WTC11 (cell line): Measurements from ENCODE around the gene SIGMAR1. TPM values are rescaled to one million over a fixed set of nuclear protein-coding genes. Genes with fewer than 3 reads are reported as not detected.

Experiments
- ATAC-seq: fragments of 200-7000 bp; cut with Tn5 transposase; 2 replicates; pipeline ENCODE4 v1.10.0; 2021; ENCODE audit warnings: mild to moderate bottlenecking, moderate library complexity
- CTCF ChIA-PET: fragments of 300-600 bp; sonication (Branson Sonifier 250); formaldehyde crosslinking; loops from one replicate; lab custom pipeline; 2021; ENCODE audit warnings: antibody characterized with exemption; lab: Charles Lee
- POLR2A ChIA-PET: fragments of 350-600 bp; sonication (Branson Sonifier 250); formaldehyde crosslinking; loops from one replicate; lab custom pipeline; 2021; ENCODE audit warnings: antibody characterized with exemption; lab: Charles Lee
- DNase-seq: peaks from one replicate; pipeline ENCODE4 v3.0.0; 2021; ENCODE audit warnings: low spot score
- H3K27ac Mint-ChIP-seq: 2 replicates; pipeline ENCODE4 v1.8.0; 2021; ENCODE audit warnings: mixed read lengths
- H3K27me3 Mint-ChIP-seq: 2 replicates; pipeline ENCODE4 v1.8.0; 2021; ENCODE audit warnings: low read depth, mild to moderate bottlenecking, moderate library complexity, mixed read lengths
- H3K36me3 Mint-ChIP-seq: 2 replicates; pipeline ENCODE4 v1.8.0; 2021; ENCODE audit warnings: mixed read lengths
- H3K4me1 Mint-ChIP-seq: 2 replicates; pipeline ENCODE4 v1.8.0; 2022; ENCODE audit warnings: mixed read lengths
- H3K4me3 Mint-ChIP-seq: 2 replicates; pipeline ENCODE4 v1.8.0; 2021; ENCODE audit warnings: mild to moderate bottlenecking, moderate library complexity, mixed read lengths
- H3K9me3 Mint-ChIP-seq: 2 replicates; pipeline ENCODE4 v1.8.0; 2021; ENCODE audit warnings: mixed read lengths
- ATF2 ChIP-seq: sonication (generic); formaldehyde crosslinking; IDR thresholded peaks from 2 replicates; pipeline ENCODE4 v1.8.1; 2022; ENCODE audit warnings: low read depth, missing genetic modification reagents, borderline replicate concordance
- FOXP1 ChIP-seq: sonication (generic); formaldehyde crosslinking; IDR thresholded peaks from 2 replicates; pipeline ENCODE4 v1.8.0; 2022; ENCODE audit warnings: missing genetic modification reagents, mild to moderate bottlenecking, moderate library complexity, borderline replicate concordance
- IRF1 ChIP-seq: sonication (generic); formaldehyde crosslinking; IDR thresholded peaks from 2 replicates; pipeline ENCODE4 v1.8.0; 2023; ENCODE audit warnings: missing genetic modification reagents
- KAT7 ChIP-seq: sonication (generic); formaldehyde crosslinking; IDR thresholded peaks from 2 replicates; pipeline ENCODE4 v1.8.1; 2023; ENCODE audit warnings: missing genetic modification reagents, mild to moderate bottlenecking, borderline replicate concordance
- MXD4 ChIP-seq: fragments of 250-450 bp; sonication (Bioruptor Pico); IDR thresholded peaks from 2 replicates; pipeline ENCODE4 v1.8.0; 2021; ENCODE audit warnings: mild to moderate bottlenecking, moderate library complexity, borderline replicate concordance
- MYBL2 ChIP-seq: sonication (generic); formaldehyde crosslinking; IDR thresholded peaks from 2 replicates; pipeline ENCODE4 v1.8.1; 2023; ENCODE audit warnings: mild to moderate bottlenecking, moderate library complexity, missing genetic modification reagents
- SP1 ChIP-seq: sonication (generic); formaldehyde crosslinking; conservative IDR thresholded peaks from 2 replicates; pipeline ENCODE4 v1.8.1; 2022; ENCODE audit warnings: missing genetic modification reagents
- ZBTB21 ChIP-seq: sonication (generic); formaldehyde crosslinking; IDR thresholded peaks from 2 replicates; pipeline ENCODE4 v1.8.1; 2023; ENCODE audit warnings: mild to moderate bottlenecking, missing genetic modification reagents, borderline replicate concordance
- ZNF232 ChIP-seq: sonication (generic); formaldehyde crosslinking; IDR thresholded peaks from 2 replicates; pipeline ENCODE4 v1.8.0; 2022; ENCODE audit warnings: mild to moderate bottlenecking, missing genetic modification reagents
- total RNA-seq: library from RNA; stranded (reverse); gene quantifications from 3 replicates; pipeline ENCODE4 v1.2.3, GENCODE V29; 2021
- TF ChIP-seq, protein P1 (sequence below): sonication (generic); formaldehyde crosslinking; IDR thresholded peaks from 2 replicates; pipeline ENCODE4 v1.8.0; 2022; ENCODE audit warnings: mild to moderate bottlenecking, missing genetic modification reagents
- TF ChIP-seq, protein P2 (sequence below): sonication (generic); formaldehyde crosslinking; IDR thresholded peaks from 2 replicates; pipeline ENCODE4 v1.8.0; 2023; ENCODE audit warnings: missing genetic modification reagents, mild to moderate bottlenecking, borderline replicate concordance
- TF ChIP-seq, protein P3 (sequence below): sonication (generic); formaldehyde crosslinking; conservative IDR thresholded peaks from 2 replicates; pipeline ENCODE4 v1.8.1; 2023; ENCODE audit warnings: mild to moderate bottlenecking, low read depth, missing genetic modification reagents, moderate library complexity
- TF ChIP-seq, protein P4 (sequence below): sonication (generic); formaldehyde crosslinking; IDR thresholded peaks from 2 replicates; pipeline ENCODE4 v1.8.0; 2022; ENCODE audit warnings: mild to moderate bottlenecking, missing genetic modification reagents
- TF ChIP-seq, protein P5 (sequence below): sonication (generic); formaldehyde crosslinking; IDR thresholded peaks from 2 replicates; pipeline ENCODE4 v1.8.0; 2022; ENCODE audit warnings: missing genetic modification reagents
- TF ChIP-seq, protein P6 (sequence below): sonication (generic); formaldehyde crosslinking; IDR thresholded peaks from 2 replicates; pipeline ENCODE4 v1.8.0; 2022; ENCODE audit warnings: mild to moderate bottlenecking, missing genetic modification reagents

Gene SIGMAR1
- total RNA-seq, 1 experiment from 2014 or later, result 108 TPM

DNA sequence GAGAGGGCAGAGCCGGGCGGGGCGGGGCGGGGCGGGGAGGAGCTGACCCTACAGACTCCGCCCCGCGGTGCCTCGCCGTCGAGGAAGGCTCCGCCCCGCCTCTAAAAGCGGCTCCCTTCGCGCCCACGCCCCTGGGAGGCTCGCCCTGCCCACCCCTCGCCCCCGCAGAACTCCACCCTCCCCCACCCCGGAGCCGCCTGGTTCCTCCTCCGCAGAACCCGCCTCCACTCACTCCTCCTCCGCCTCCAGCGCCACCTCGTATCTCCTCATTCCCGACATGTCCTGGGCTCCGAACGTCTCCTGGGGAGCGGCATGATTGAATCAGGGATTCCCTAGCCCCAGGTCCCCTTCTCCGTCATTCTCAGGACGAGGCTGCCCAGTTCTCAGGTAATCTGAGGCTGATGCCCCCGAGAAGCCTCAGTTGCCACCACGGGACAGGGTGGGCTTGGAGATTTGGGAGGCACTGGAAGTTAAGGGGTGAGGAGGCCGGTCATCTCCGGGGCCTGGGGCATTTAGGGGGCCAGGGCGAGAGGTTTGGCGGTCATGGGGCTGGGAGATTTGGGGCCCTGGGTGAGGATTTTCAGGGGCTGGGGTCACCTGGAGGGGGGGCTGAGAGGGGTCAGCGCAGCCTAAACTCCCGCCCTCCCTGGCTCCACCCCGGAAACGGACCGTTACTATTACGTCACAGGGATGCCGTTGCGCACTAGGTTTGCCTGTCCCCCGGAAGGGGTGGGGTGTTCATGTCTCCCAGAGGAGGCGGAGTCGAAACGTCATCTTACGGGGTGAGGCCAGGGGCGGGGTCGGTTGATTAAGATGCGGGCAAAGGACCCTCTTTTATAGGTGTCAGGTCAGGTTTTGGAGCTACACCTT, 28.0 kb upstream of the SIGMAR1 start (continued):
- peak; percentile 99 for TF ChIP-seq ZBTB21 (CRISPR knock-in tag)
- TF ChIP-seq MXD4, result no peak
- 0 out of 2 replicates have a peak, but pooled peaks have one; percentile 71 for TF ChIP-seq MYBL2 (CRISPR knock-in tag)
- TF ChIP-seq, protein P1, sequence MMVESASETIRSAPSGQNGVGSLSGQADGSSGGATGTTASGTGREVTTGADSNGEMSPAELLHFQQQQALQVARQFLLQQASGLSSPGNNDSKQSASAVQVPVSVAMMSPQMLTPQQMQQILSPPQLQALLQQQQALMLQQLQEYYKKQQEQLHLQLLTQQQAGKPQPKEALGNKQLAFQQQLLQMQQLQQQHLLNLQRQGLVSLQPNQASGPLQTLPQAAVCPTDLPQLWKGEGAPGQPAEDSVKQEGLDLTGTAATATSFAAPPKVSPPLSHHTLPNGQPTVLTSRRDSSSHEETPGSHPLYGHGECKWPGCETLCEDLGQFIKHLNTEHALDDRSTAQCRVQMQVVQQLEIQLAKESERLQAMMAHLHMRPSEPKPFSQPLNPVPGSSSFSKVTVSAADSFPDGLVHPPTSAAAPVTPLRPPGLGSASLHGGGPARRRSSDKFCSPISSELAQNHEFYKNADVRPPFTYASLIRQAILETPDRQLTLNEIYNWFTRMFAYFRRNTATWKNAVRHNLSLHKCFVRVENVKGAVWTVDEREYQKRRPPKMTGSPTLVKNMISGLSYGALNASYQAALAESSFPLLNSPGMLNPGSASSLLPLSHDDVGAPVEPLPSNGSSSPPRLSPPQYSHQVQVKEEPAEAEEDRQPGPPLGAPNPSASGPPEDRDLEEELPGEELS (CRISPR knock-in tag), result 0 out of 2 replicates have a peak, but pooled peaks have one; percentile 51
- TF ChIP-seq, protein P2, sequence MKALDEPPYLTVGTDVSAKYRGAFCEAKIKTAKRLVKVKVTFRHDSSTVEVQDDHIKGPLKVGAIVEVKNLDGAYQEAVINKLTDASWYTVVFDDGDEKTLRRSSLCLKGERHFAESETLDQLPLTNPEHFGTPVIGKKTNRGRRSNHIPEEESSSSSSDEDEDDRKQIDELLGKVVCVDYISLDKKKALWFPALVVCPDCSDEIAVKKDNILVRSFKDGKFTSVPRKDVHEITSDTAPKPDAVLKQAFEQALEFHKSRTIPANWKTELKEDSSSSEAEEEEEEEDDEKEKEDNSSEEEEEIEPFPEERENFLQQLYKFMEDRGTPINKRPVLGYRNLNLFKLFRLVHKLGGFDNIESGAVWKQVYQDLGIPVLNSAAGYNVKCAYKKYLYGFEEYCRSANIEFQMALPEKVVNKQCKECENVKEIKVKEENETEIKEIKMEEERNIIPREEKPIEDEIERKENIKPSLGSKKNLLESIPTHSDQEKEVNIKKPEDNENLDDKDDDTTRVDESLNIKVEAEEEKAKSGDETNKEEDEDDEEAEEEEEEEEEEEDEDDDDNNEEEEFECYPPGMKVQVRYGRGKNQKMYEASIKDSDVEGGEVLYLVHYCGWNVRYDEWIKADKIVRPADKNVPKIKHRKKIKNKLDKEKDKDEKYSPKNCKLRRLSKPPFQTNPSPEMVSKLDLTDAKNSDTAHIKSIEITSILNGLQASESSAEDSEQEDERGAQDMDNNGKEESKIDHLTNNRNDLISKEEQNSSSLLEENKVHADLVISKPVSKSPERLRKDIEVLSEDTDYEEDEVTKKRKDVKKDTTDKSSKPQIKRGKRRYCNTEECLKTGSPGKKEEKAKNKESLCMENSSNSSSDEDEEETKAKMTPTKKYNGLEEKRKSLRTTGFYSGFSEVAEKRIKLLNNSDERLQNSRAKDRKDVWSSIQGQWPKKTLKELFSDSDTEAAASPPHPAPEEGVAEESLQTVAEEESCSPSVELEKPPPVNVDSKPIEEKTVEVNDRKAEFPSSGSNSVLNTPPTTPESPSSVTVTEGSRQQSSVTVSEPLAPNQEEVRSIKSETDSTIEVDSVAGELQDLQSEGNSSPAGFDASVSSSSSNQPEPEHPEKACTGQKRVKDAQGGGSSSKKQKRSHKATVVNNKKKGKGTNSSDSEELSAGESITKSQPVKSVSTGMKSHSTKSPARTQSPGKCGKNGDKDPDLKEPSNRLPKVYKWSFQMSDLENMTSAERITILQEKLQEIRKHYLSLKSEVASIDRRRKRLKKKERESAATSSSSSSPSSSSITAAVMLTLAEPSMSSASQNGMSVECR (CRISPR knock-in tag), result no peak
- TF ChIP-seq, protein P3, sequence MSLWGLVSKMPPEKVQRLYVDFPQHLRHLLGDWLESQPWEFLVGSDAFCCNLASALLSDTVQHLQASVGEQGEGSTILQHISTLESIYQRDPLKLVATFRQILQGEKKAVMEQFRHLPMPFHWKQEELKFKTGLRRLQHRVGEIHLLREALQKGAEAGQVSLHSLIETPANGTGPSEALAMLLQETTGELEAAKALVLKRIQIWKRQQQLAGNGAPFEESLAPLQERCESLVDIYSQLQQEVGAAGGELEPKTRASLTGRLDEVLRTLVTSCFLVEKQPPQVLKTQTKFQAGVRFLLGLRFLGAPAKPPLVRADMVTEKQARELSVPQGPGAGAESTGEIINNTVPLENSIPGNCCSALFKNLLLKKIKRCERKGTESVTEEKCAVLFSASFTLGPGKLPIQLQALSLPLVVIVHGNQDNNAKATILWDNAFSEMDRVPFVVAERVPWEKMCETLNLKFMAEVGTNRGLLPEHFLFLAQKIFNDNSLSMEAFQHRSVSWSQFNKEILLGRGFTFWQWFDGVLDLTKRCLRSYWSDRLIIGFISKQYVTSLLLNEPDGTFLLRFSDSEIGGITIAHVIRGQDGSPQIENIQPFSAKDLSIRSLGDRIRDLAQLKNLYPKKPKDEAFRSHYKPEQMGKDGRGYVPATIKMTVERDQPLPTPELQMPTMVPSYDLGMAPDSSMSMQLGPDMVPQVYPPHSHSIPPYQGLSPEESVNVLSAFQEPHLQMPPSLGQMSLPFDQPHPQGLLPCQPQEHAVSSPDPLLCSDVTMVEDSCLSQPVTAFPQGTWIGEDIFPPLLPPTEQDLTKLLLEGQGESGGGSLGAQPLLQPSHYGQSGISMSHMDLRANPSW (CRISPR knock-in tag), result no peak
- TF ChIP-seq SP1, result peak; percentile 96
- TF ChIP-seq FOXP1 (CRISPR knock-in tag), result peak; percentile 71; the same call in 1 of the 2 replicates

DNA sequence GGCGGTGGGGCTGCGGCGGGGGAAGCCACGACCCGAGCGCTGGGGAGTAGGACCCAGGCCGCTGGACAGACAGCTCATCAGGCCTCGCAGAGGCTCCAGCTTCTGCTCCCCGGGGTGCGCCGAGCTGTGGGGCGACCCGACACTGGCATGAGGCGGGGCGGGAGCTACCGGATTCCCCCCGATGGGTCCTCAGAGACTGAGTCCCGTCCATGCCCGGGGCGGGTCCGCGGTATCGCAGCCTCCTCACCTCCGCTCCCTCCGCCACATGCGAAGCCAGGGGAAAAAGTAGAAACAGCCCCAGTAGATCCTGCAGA, 27.4 kb upstream of the SIGMAR1 start:
- POLR2A ChIA-PET, result interaction anchor here (1.0 to 1.9 kb wide), 4 partner anchors 10 to 27 kb away, joined by 3 to 11 read pairs (median 6); partner anchors contain the start of genes GALT and SIGMAR1
- Mint-ChIP-seq H3K36me3 (peaks cover 20% of the 10 kb centered on the region), H3K27ac (no peak overlapping the region), H3K27me3 (peaks cover 10% of the 10 kb centered on the region), H3K4me3 (peak overlapping the region; percentile 94), H3K4me1 (peaks cover 9% of the 10 kb centered on the region), H3K9me3 (peaks cover 15% of the 10 kb centered on the region)
- ATAC-seq (no peak), DNase-seq (no peak)
- CTCF ChIA-PET, result interaction anchor here (0.6 to 4.0 kb wide), 23 partner anchors 9 to 981 kb away, joined by 3 to 65 read pairs (median 5); partner anchors contain the start of genes ARID3C, DCTN3, GALT and IL11RA
- TF ChIP-seq IRF1 (CRISPR knock-in tag), result no peak
- no peak for TF ChIP-seq KAT7 (CRISPR knock-in tag)
- TF ChIP-seq, protein P4, sequence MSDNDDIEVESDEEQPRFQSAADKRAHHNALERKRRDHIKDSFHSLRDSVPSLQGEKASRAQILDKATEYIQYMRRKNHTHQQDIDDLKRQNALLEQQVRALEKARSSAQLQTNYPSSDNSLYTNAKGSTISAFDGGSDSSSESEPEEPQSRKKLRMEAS (CRISPR knock-in tag), result 0 out of 2 replicates have a peak, but pooled peaks have one; percentile 37
- TF ChIP-seq SP1, result no peak
- TF ChIP-seq, protein P5, sequence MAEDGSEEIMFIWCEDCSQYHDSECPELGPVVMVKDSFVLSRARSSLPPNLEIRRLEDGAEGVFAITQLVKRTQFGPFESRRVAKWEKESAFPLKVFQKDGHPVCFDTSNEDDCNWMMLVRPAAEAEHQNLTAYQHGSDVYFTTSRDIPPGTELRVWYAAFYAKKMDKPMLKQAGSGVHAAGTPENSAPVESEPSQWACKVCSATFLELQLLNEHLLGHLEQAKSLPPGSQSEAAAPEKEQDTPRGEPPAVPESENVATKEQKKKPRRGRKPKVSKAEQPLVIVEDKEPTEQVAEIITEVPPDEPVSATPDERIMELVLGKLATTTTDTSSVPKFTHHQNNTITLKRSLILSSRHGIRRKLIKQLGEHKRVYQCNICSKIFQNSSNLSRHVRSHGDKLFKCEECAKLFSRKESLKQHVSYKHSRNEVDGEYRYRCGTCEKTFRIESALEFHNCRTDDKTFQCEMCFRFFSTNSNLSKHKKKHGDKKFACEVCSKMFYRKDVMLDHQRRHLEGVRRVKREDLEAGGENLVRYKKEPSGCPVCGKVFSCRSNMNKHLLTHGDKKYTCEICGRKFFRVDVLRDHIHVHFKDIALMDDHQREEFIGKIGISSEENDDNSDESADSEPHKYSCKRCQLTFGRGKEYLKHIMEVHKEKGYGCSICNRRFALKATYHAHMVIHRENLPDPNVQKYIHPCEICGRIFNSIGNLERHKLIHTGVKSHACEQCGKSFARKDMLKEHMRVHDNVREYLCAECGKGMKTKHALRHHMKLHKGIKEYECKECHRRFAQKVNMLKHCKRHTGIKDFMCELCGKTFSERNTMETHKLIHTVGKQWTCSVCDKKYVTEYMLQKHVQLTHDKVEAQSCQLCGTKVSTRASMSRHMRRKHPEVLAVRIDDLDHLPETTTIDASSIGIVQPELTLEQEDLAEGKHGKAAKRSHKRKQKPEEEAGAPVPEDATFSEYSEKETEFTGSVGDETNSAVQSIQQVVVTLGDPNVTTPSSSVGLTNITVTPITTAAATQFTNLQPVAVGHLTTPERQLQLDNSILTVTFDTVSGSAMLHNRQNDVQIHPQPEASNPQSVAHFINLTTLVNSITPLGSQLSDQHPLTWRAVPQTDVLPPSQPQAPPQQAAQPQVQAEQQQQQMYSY (CRISPR knock-in tag), result peak; percentile 34; the same call in 1 of the 2 replicates
- TF ChIP-seq ATF2 (CRISPR knock-in tag), result no peak
- no peak for TF ChIP-seq ZNF232 (CRISPR knock-in tag)
- TF ChIP-seq, protein P6, sequence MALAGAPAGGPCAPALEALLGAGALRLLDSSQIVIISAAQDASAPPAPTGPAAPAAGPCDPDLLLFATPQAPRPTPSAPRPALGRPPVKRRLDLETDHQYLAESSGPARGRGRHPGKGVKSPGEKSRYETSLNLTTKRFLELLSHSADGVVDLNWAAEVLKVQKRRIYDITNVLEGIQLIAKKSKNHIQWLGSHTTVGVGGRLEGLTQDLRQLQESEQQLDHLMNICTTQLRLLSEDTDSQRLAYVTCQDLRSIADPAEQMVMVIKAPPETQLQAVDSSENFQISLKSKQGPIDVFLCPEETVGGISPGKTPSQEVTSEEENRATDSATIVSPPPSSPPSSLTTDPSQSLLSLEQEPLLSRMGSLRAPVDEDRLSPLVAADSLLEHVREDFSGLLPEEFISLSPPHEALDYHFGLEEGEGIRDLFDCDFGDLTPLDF (CRISPR knock-in tag), result no peak
